A549 (cell line): ENCODE results near the gene SET. TPM values are rescaled to one million over a fixed set of nuclear protein-coding genes. Genes with fewer than 3 reads are reported as not detected.

Experiments
- BHLHE40 ChIP-seq: IDR thresholded peaks from 2 replicates; pipeline ENCODE4 v1.6.1; 2012; ENCODE audit warnings: low read depth, low read length, inconsistent platforms
- CBX2 ChIP-seq: fragments of 200-600 bp; sonication (generic); IDR thresholded peaks from 2 replicates; pipeline ENCODE4 v1.6.1; 2016; ENCODE audit warnings: low read depth, mild to moderate bottlenecking, borderline replicate concordance
- CHD2 ChIP-seq: fragments of 150-350 bp; IDR thresholded peaks from 2 replicates; pipeline ENCODE4 v1.6.1; 2014; ENCODE audit warnings: low read length; ENCODE audit not compliant: partially characterized antibody
- EP300 ChIP-seq, 2 experiments: fragments of >200 bp; sonication (Bioruptor Twin); formaldehyde crosslinking; IDR thresholded peaks; 2 replicates in 1 of 2; 3 replicates in 1 of 2; pipeline ENCODE4 v1.6.1; 2016 to 2017
- FOSL2 ChIP-seq, 2 experiments: fragments of 450-650 bp in 1 of 2; fragments of >200 bp in 1 of 2; sonication (Bioruptor Twin) in 1 of 2; formaldehyde crosslinking; IDR thresholded peaks; 2 replicates each; pipeline versions ENCODE4 v1.5.0 to v1.6.1; 2016 to 2020; ENCODE audit warnings: mild to moderate bottlenecking in 1 of 2, moderate library complexity in 1 of 2
- GATA3 ChIP-seq: IDR thresholded peaks from 2 replicates; pipeline ENCODE4 v1.6.1; 2012; ENCODE audit warnings: borderline replicate concordance
- HDAC2 ChIP-seq: fragments of 200-600 bp; sonication (generic); IDR thresholded peaks from 2 replicates; pipeline ENCODE4 v1.6.1; 2016
- HEYL ChIP-seq: fragments of 250-450 bp; sonication (Bioruptor Pico); IDR thresholded peaks from 2 replicates; pipeline ENCODE4 v1.8.0; 2021; ENCODE audit warnings: mild to moderate bottlenecking, moderate library complexity
- HOXA7 ChIP-seq: fragments of 250-450 bp; sonication (Bioruptor Pico); IDR thresholded peaks from 2 replicates; pipeline ENCODE4 v1.5.0; 2020; ENCODE audit warnings: mild to moderate bottlenecking, moderate library complexity
- HOXB13 ChIP-seq: fragments of 250-450 bp; sonication (Bioruptor Pico); IDR thresholded peaks from 2 replicates; pipeline ENCODE4 v1.5.0; 2020; ENCODE audit warnings: low read depth, mild to moderate bottlenecking, moderate library complexity
- JUN ChIP-seq, 2 experiments: fragments of >200 bp; sonication (Bioruptor Twin); formaldehyde crosslinking; IDR thresholded peaks; 2 replicates in 1 of 2; 3 replicates in 1 of 2; pipeline ENCODE4 v1.6.1; 2016 to 2017
- MAFK ChIP-seq: fragments of 450-650 bp; IDR thresholded peaks from 2 replicates; pipeline ENCODE4 v1.6.1; 2014; ENCODE audit not compliant: partially characterized antibody
- MAZ ChIP-seq: fragments of 150-350 bp; IDR thresholded peaks from 2 replicates; pipeline ENCODE4 v1.6.1; 2014; ENCODE audit warnings: antibody characterized with exemption, low read depth, low read length, borderline replicate concordance
- NPAS2 ChIP-seq: fragments of 250-450 bp; sonication (Bioruptor Pico); IDR thresholded peaks from 2 replicates; pipeline ENCODE4 v1.8.0; 2022; ENCODE audit warnings: mild to moderate bottlenecking, moderate library complexity, borderline replicate concordance
- NR3C1 ChIP-seq: fragments of >200 bp; sonication (Bioruptor Twin); formaldehyde crosslinking; IDR thresholded peaks from 3 replicates; pipeline ENCODE4 v1.6.1; 2017
- POLR2A ChIP-seq: IDR thresholded peaks from 2 replicates; pipeline ENCODE4 v1.6.1; 2012; ENCODE audit warnings: mild to moderate bottlenecking, low read length
- POLR2AphosphoS2 ChIP-seq: conservative IDR thresholded peaks from 2 replicates; pipeline ENCODE4 v1.6.1; 2012; ENCODE audit warnings: low read length, improper control_type of control experiment, inconsistent platforms
- RAD21 ChIP-seq, 2 experiments: fragments of >200 bp in 1 of 2; sonication (Bioruptor Twin) in 1 of 2; formaldehyde crosslinking in 1 of 2; IDR thresholded peaks in 1 of 2; conservative IDR thresholded peaks in 1 of 2; 2 replicates in 1 of 2; 3 replicates in 1 of 2; pipeline ENCODE4 v1.6.1; 2012 to 2018; ENCODE audit warnings: inconsistent platforms in 1 of 2
- RCOR1 ChIP-seq: fragments of 150-350 bp; IDR thresholded peaks from 2 replicates; pipeline ENCODE4 v1.6.1; 2014; ENCODE audit warnings: antibody characterized with exemption, low read length, low read depth
- RFX5 ChIP-seq: fragments of 450-650 bp; IDR thresholded peaks from 2 replicates; pipeline ENCODE4 v1.7.1; 2014; ENCODE audit warnings: antibody characterized with exemption, mild to moderate bottlenecking, moderate library complexity
- RNF2 ChIP-seq: fragments of 200-600 bp; sonication (generic); IDR thresholded peaks from 2 replicates; pipeline ENCODE4 v1.6.1; 2016; ENCODE audit warnings: low read depth, mild to moderate bottlenecking, antibody characterized with exemption, moderate library complexity, borderline replicate concordance
- TFCP2L1 ChIP-seq: fragments of 250-450 bp; sonication (Bioruptor Pico); IDR thresholded peaks from 2 replicates; pipeline ENCODE4 v1.5.0; 2021; ENCODE audit warnings: mild to moderate bottlenecking
- TP53 ChIP-seq: fragments of 250-450 bp; sonication (Bioruptor Pico); IDR thresholded peaks from 2 replicates; pipeline ENCODE4 v1.5.0; 2021; ENCODE audit warnings: mild to moderate bottlenecking, moderate library complexity
- ZC3H11A ChIP-seq: fragments of 450-650 bp; IDR thresholded peaks from 2 replicates; pipeline ENCODE4 v1.6.1; 2014; ENCODE audit warnings: antibody characterized with exemption, mild to moderate bottlenecking
- ZFP36 ChIP-seq: fragments of 450-650 bp; IDR thresholded peaks from 2 replicates; pipeline ENCODE4 v1.6.1; 2014; ENCODE audit warnings: borderline replicate concordance; ENCODE audit not compliant: partially characterized antibody
- ZNF302 ChIP-seq: fragments of 250-450 bp; sonication (Bioruptor Pico); IDR thresholded peaks from 2 replicates; pipeline ENCODE4 v1.9.0; 2021; ENCODE audit warnings: inconsistent platforms, mild to moderate bottlenecking, moderate library complexity
- polyA plus RNA-seq, 4 experiments: library from polyadenylated mRNA; depleted of rRNA in 3 of 4; stranded (reverse); fragments of >200 nt; fragmentation: RNase III in 1 of 4; extraction: RNeasy Plus Mini Kit Qiagen cat#74134 plus additional on column Dnase treatment in 1 of 4; gene quantifications; 2 replicates in 3 of 4; 3 replicates in 1 of 4; pipeline ENCODE4 v1.2.3, GENCODE V29; 2011 to 2017
- TF ChIP-seq, protein P1 (sequence below): IDR thresholded peaks from 2 replicates; pipeline ENCODE4 v1.6.1; 2012
- TF ChIP-seq, protein P2 (sequence below): fragments of 250-450 bp; sonication (Bioruptor Pico); IDR thresholded peaks from 2 replicates; pipeline ENCODE4 v1.5.0; 2021; ENCODE audit warnings: mild to moderate bottlenecking, moderate library complexity, borderline replicate concordance
- TF ChIP-seq, protein P3 (sequence below): fragments of 200-600 bp; sonication (generic); IDR thresholded peaks from 2 replicates; pipeline ENCODE4 v1.6.1; 2016; ENCODE audit warnings: antibody characterized with exemption, mild to moderate bottlenecking, moderate library complexity
- TF ChIP-seq, protein P4 (sequence below): fragments of >200 bp; sonication (Bioruptor Twin); formaldehyde crosslinking; IDR thresholded peaks from 3 replicates; pipeline ENCODE4 v1.6.1; 2016
- TF ChIP-seq, protein P5 (sequence below): IDR thresholded peaks from 2 replicates; pipeline ENCODE4 v1.6.1; 2012
- TF ChIP-seq, protein P6 (sequence below): IDR thresholded peaks from 2 replicates; pipeline ENCODE4 v1.6.1; 2012; ENCODE audit warnings: low read depth, borderline replicate concordance
- TF ChIP-seq, protein P7 (sequence below): fragments of 250-450 bp; sonication (Bioruptor Pico); IDR thresholded peaks from 2 replicates; pipeline ENCODE4 v1.5.0; 2020; ENCODE audit warnings: low read depth, mild to moderate bottlenecking, moderate library complexity

Gene SET
- polyA plus RNA-seq, 2 of the 4 experiments (the other 2 are of a cell fraction), result 518 to 538 TPM

DNA sequence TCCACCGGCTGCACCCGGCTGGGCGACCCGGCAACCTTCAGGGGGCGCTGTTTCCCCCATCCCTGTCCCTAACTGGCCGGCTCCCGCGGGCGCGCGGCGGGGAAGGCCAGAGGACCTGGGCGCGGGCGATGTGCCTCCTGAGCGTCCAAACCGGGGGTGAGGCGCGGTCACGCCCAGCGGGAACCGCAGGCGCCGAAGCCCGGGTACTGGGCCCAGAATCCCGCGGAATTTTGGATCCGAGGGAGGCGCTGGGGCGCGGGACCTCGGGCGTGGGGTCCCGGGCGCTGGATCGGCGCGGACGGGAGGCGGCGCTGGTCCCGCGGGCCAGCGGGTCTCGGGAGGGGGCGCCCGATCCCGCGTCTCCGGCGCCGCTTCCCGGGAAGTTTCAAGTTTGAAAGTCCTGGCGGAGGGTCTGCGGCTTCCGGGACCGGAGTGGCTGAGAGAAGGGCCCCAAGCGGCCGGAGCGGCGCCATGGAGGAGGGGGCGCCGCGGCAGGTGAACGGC, 13.5 kb downstream of the SET start, which contains the start of gene PKN3 (continued):
- TF ChIP-seq, protein P1, sequence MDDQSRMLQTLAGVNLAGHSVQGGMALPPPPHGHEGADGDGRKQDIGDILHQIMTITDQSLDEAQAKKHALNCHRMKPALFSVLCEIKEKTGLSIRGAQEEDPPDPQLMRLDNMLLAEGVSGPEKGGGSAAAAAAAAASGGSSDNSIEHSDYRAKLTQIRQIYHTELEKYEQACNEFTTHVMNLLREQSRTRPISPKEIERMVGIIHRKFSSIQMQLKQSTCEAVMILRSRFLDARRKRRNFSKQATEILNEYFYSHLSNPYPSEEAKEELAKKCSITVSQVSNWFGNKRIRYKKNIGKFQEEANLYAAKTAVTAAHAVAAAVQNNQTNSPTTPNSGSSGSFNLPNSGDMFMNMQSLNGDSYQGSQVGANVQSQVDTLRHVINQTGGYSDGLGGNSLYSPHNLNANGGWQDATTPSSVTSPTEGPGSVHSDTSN, result 0 out of 2 replicates have a peak, but pooled peaks have one; percentile 18
- TF ChIP-seq RCOR1 (no peak), TP53 (CRISPR knock-in tag) (0 out of 2 replicates have a peak, but pooled peaks have one; percentile 30), FOSL2 (IDR thresholded peaks at IDR 0.05) (no peak), FOSL2 (CRISPR knock-in tag; IDR thresholded peaks at IDR 0.05) (0 out of 2 replicates have a peak, but pooled peaks have one; percentile 13), ZNF302 (no peak), HDAC2 (no peak), RNF2 (no peak), GATA3 (no peak), CBX2 (no peak), HOXB13 (no peak), HEYL (CRISPR knock-in tag) (no peak), POLR2AphosphoS2 (no peak), JUN (IDR thresholded peaks at IDR 0.05) (peak; percentile 23 to 76; a peak in 3 of 5 replicates), NPAS2 (CRISPR knock-in tag) (no peak), BHLHE40 (no peak), HOXA7 (CRISPR knock-in tag) (no peak), CHD2 (peak; percentile 25), EP300 (IDR thresholded peaks at IDR 0.05) (no peak), TFCP2L1 (CRISPR knock-in tag) (peak; percentile 48; the same call in 1 of the 2 replicates), MAZ (no peak; the same call in 1 of the 2 replicates), RFX5 (no peak), MAFK (no peak), POLR2A (peak; percentile 25), RAD21 (conservative IDR thresholded peaks at IDR 0.05 in 1 of 2, IDR thresholded peaks at IDR 0.05 in 1 of 2) (peak; percentile 35 to 61; a peak in 4 of 5 replicates), ZC3H11A (no peak), NR3C1 (no peak), ZFP36 (no peak)
- TF ChIP-seq, protein P2, sequence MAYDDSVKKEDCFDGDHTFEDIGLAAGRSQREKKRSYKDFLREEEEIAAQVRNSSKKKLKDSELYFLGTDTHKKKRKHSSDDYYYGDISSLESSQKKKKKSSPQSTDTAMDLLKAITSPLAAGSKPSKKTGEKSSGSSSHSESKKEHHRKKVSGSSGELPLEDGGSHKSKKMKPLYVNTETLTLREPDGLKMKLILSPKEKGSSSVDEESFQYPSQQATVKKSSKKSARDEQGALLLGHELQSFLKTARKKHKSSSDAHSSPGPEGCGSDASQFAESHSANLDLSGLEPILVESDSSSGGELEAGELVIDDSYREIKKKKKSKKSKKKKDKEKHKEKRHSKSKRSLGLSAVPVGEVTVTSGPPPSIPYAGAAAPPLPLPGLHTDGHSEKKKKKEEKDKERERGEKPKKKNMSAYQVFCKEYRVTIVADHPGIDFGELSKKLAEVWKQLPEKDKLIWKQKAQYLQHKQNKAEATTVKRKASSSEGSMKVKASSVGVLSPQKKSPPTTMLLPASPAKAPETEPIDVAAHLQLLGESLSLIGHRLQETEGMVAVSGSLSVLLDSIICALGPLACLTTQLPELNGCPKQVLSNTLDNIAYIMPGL (CRISPR knock-in tag), result peak; percentile 98
- TF ChIP-seq, protein P3, sequence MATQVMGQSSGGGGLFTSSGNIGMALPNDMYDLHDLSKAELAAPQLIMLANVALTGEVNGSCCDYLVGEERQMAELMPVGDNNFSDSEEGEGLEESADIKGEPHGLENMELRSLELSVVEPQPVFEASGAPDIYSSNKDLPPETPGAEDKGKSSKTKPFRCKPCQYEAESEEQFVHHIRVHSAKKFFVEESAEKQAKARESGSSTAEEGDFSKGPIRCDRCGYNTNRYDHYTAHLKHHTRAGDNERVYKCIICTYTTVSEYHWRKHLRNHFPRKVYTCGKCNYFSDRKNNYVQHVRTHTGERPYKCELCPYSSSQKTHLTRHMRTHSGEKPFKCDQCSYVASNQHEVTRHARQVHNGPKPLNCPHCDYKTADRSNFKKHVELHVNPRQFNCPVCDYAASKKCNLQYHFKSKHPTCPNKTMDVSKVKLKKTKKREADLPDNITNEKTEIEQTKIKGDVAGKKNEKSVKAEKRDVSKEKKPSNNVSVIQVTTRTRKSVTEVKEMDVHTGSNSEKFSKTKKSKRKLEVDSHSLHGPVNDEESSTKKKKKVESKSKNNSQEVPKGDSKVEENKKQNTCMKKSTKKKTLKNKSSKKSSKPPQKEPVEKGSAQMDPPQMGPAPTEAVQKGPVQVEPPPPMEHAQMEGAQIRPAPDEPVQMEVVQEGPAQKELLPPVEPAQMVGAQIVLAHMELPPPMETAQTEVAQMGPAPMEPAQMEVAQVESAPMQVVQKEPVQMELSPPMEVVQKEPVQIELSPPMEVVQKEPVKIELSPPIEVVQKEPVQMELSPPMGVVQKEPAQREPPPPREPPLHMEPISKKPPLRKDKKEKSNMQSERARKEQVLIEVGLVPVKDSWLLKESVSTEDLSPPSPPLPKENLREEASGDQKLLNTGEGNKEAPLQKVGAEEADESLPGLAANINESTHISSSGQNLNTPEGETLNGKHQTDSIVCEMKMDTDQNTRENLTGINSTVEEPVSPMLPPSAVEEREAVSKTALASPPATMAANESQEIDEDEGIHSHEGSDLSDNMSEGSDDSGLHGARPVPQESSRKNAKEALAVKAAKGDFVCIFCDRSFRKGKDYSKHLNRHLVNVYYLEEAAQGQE, result no peak; the same call in 1 of the 2 replicates
- TF ChIP-seq, protein P4, sequence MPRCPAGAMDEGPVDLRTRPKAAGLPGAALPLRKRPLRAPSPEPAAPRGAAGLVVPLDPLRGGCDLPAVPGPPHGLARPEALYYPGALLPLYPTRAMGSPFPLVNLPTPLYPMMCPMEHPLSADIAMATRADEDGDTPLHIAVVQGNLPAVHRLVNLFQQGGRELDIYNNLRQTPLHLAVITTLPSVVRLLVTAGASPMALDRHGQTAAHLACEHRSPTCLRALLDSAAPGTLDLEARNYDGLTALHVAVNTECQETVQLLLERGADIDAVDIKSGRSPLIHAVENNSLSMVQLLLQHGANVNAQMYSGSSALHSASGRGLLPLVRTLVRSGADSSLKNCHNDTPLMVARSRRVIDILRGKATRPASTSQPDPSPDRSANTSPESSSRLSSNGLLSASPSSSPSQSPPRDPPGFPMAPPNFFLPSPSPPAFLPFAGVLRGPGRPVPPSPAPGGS, result no peak
- TF ChIP-seq, protein P5, sequence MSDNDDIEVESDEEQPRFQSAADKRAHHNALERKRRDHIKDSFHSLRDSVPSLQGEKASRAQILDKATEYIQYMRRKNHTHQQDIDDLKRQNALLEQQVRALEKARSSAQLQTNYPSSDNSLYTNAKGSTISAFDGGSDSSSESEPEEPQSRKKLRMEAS, result peak; percentile 66
- TF ChIP-seq, protein P6, sequence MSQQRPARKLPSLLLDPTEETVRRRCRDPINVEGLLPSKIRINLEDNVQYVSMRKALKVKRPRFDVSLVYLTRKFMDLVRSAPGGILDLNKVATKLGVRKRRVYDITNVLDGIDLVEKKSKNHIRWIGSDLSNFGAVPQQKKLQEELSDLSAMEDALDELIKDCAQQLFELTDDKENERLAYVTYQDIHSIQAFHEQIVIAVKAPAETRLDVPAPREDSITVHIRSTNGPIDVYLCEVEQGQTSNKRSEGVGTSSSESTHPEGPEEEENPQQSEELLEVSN, result no peak
- TF ChIP-seq, protein P7, sequence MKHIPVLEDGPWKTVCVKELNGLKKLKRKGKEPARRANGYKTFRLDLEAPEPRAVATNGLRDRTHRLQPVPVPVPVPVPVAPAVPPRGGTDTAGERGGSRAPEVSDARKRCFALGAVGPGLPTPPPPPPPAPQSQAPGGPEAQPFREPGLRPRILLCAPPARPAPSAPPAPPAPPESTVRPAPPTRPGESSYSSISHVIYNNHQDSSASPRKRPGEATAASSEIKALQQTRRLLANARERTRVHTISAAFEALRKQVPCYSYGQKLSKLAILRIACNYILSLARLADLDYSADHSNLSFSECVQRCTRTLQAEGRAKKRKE, result no peak
